ENCODE results near the gene CMIP. TPM values are rescaled to one million over a fixed set of nuclear protein-coding genes. Genes with fewer than 3 reads are reported as not detected.

Gene CMIP
- total RNA-seq, 6 experiments from 2014 or later, result 12.2 to 23.0 (median 16.5) TPM

DNA sequence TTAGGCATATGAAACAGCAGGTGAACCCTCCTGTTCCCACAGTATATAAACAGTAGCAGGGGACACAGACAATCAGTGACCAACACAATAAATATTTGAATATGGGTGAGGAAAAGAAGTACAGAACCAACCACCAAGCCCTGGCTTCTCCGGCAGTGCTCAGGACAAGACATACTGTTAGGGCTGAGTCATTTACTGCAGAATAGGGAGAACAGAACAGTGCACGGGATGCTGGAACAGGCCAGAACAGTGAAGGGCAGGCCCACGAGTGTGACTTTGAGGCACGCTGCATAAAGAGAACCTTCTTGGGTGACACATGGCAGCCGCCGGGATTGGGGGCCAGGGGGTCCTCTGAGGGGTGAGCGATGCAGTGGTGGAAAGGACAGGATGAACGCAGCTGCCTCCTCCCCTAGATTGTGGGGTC is 160.4 kb downstream of the CMIP start:
- 83% methylated on average over 2 of the region's 8 CpGs for WGBS (ENCODE audit: insufficient coverage, low coverage, low lambda C conversion rate, missing lambda C conversion rate)
- Histone ChIP-seq H3K27ac (no peak overlapping the region), H3K4me3 (no peak overlapping the region), H3K27me3 (no peaks in the 10 kb centered on the region), H3K4me1 (peaks cover 0 to 16% (median 8%) of the 10 kb centered on the region in 4 donors), H3K36me3 (peaks cover 0 to 13% (median 0%) of the 10 kb centered on the region in 4 donors), H3K9me3 (no peaks in the 10 kb centered on the region)
- no peak for ATAC-seq
- DNase-seq, result no peak
- intact Hi-C loops (cut with DNase I), result no loop called here
- TF ChIP-seq POLR2A (IDR thresholded peaks at IDR 0.05), result no peak
- TF ChIP-seq, protein P1, sequence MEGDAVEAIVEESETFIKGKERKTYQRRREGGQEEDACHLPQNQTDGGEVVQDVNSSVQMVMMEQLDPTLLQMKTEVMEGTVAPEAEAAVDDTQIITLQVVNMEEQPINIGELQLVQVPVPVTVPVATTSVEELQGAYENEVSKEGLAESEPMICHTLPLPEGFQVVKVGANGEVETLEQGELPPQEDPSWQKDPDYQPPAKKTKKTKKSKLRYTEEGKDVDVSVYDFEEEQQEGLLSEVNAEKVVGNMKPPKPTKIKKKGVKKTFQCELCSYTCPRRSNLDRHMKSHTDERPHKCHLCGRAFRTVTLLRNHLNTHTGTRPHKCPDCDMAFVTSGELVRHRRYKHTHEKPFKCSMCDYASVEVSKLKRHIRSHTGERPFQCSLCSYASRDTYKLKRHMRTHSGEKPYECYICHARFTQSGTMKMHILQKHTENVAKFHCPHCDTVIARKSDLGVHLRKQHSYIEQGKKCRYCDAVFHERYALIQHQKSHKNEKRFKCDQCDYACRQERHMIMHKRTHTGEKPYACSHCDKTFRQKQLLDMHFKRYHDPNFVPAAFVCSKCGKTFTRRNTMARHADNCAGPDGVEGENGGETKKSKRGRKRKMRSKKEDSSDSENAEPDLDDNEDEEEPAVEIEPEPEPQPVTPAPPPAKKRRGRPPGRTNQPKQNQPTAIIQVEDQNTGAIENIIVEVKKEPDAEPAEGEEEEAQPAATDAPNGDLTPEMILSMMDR (IDR thresholded peaks at IDR 0.05), result no peak

DNA sequence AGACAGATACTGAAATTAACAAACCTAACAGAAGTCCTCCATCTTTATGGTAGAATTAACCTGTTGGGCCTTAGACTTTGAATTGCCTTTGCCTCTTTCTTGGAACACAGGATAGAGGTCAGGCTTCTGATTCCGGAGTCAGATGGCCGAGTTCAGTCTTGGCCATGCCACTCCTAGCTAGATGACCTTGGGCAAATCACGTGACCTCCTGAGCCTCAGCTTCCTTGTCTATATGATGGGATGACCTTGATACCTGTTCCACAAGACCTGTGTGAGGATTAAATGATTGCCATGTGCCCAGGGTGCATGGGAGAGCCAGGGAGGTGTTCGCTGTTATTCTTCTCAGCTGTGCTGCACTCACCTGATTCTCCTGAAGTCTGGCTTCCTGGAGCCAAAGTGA is 161.4 kb downstream of the CMIP start:
- no peaks in the 10 kb centered on the region for H3K27me3 ChIP-seq
- H3K36me3 ChIP-seq, result peaks cover 0 to 13% (median 0%) of the 10 kb centered on the region in 4 donors
- no peak overlapping the region for H3K27ac ChIP-seq
- ATAC-seq, result no peak
- H3K9me3 ChIP-seq, result no peaks in the 10 kb centered on the region
- no peak for DNase-seq
- H3K4me1 ChIP-seq, result peaks cover 0 to 16% (median 8%) of the 10 kb centered on the region in 4 donors
- intact Hi-C loops (cut with DNase I), result no loop called here
- 71% methylated on average over 2 of the region's 4 CpGs for WGBS (ENCODE audit: insufficient coverage, low coverage, low lambda C conversion rate, missing lambda C conversion rate)
- H3K4me3 ChIP-seq, result no peak overlapping the region
- no peak for TF ChIP-seq POLR2A (IDR thresholded peaks at IDR 0.05)
- TF ChIP-seq, protein P1 (IDR thresholded peaks at IDR 0.05), result no peak

DNA sequence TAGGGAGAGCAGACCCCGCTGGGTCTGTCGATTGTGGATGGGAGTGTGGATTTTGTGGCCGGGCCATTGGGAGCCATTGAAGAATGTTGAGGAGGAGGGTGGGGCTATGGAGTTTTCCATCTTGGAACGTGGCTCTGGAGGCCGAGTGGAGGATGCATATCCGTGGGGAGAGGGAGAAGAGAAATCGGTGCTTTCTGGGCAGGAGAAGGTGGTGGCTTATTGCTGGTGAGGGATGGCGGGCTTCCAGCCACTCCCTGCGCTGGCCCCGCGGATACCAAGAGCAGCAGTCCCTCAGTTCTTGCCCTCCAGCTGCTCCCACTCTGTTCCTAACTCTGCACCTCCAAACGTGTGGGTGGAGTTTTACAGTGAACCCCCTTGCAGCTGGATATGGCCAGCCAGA is 162.4 kb downstream of the CMIP start:
- DNase-seq (no peak), ATAC-seq (no peak)
- intact Hi-C loops (cut with DNase I), result no loop called here
- no peak overlapping the region for H3K4me3 ChIP-seq
- no peak for TF ChIP-seq POLR2A (IDR thresholded peaks at IDR 0.05)
- TF ChIP-seq, protein P1 (IDR thresholded peaks at IDR 0.05), result no peak
- H3K4me1 ChIP-seq, result peaks cover 0 to 11% (median 2%) of the 10 kb centered on the region in 4 donors
- peaks cover 0 to 13% (median 0%) of the 10 kb centered on the region in 4 donors for H3K36me3 ChIP-seq
- H3K27ac ChIP-seq, result no peak overlapping the region
- H3K27me3 ChIP-seq, result no peaks in the 10 kb centered on the region
- no peaks in the 10 kb centered on the region for H3K9me3 ChIP-seq
- WGBS (ENCODE audit: insufficient coverage, low coverage, low lambda C conversion rate, missing lambda C conversion rate), result 81% methylated on average over 5 of the region's 12 CpGs

DNA sequence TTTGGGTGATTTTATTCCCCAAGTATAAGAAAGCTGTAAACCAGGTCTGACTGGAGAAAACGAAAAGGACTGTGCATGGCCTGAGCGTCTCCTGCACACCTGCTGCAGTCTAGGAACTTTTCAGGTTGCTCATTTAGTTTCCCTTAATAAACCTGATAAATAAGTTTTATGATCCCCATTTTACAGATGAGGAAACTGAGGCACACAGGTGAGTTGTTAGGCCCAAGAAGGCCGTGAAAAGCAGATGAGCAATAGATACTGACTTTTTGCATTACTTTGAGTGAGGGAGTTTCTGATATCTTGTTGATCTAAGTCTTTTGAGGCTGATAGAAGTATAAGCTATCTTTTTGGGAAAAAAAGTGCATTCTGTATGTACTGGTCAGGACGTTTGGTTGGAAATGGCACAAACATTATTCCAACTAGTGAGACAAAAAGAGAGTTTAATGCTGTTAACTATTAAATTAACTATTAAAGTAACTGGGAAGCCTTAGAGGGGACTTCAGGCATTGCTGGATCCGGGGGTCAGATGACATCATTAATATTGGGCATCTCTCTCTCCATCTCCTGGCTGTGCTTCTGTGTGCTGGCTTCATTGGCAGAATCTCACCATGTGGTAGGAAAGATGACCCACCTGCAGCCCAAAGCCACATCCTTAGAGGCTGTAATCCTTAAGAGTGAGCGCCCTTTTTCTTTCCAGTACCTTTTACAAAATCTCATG is 163.4 kb downstream of the CMIP start:
- DNase-seq, result no peak
- H3K36me3 ChIP-seq, result peaks cover 0 to 13% (median 0%) of the 10 kb centered on the region in 4 donors
- WGBS (ENCODE audit: insufficient coverage, low coverage, low lambda C conversion rate, missing lambda C conversion rate), result 91% methylated on average over 6 of the region's 6 CpGs
- TF ChIP-seq, protein P1 (IDR thresholded peaks at IDR 0.05), result no peak
- TF ChIP-seq POLR2A (IDR thresholded peaks at IDR 0.05), result no peak
- intact Hi-C loops (cut with DNase I), result no loop called here
- no peak for ATAC-seq
- peaks cover 0 to 8% (median 0%) of the 10 kb centered on the region in 4 donors for H3K4me1 ChIP-seq
- no peaks in the 10 kb centered on the region for H3K9me3 ChIP-seq
- H3K27ac ChIP-seq, result no peak overlapping the region
- no peak overlapping the region for H3K4me3 ChIP-seq
- H3K27me3 ChIP-seq, result no peaks in the 10 kb centered on the region

All from right lobe of liver (tissue), 6 donors.